Cardiac muscle cell (in vitro differentiated cells and primary cell): Measurements from ENCODE around the gene HSF4. TPM values are rescaled to one million over a fixed set of nuclear protein-coding genes. Genes with fewer than 3 reads are reported as not detected.

ENCODE experiments used
- DNase-seq, 2 donors: peaks; one replicate each; pipeline versions ENCODE4 v3.0.0 to v3.0.0-alpha.2; 2010 to 2017; ENCODE audit warnings: low read depth in 1 of 2, low spot score in 1 of 2
- H3K27ac ChIP-seq: fragments of 200-600 bp; sonication (generic); 2 replicates; pipeline ENCODE4 v1.5.1; 2016
- H3K27me3 ChIP-seq: fragments of 200-600 bp; sonication (generic); 2 replicates; pipeline ENCODE4 v1.6.0; 2016; ENCODE audit warnings: control low read depth
- H3K36me3 ChIP-seq: fragments of 200-600 bp; sonication (generic); 2 replicates; pipeline ENCODE4 v1.5.1; 2016; ENCODE audit warnings: control low read depth
- H3K4me1 ChIP-seq: fragments of 200-600 bp; sonication (generic); 2 replicates; pipeline ENCODE4 v1.8.1; 2017; ENCODE audit warnings: low read depth, mild to moderate bottlenecking, mixed run types
- H3K4me3 ChIP-seq: fragments of 200-600 bp; sonication (generic); 2 replicates; pipeline ENCODE4 v1.5.1; 2016; ENCODE audit warnings: mild to moderate bottlenecking
- H3K9me3 ChIP-seq: fragments of 200-600 bp; sonication (generic); 2 replicates; pipeline ENCODE4 v1.5.1; 2017; ENCODE audit warnings: low read depth, mild to moderate bottlenecking, control low read depth
- CTCF ChIP-seq: IDR thresholded peaks from 2 replicates; pipeline ENCODE4 v1.5.1; 2012; ENCODE audit warnings: low read depth, mild to moderate bottlenecking, low read length
- polyA plus RNA-seq: library from polyadenylated mRNA; unstranded; fragments of >200 nt; fragmentation: Nextera tagmentation; extraction: Ambion mirVana; gene quantifications from 2 replicates; pipeline ENCODE4 v1.2.1, GENCODE V29; 2016
- total RNA-seq: library from RNA; depleted of rRNA; stranded (reverse); fragments of >200 nt; gene quantifications from 2 replicates; pipeline ENCODE4 v1.2.3, GENCODE V29; 2016

The HSF4 gene
- total and polyA plus RNA-seq, 2 experiments from 2014 or later = 1.7 to 7.9 TPM

- Histone ChIP-seq H3K4me3 (peak overlapping the region; percentile 61), H3K4me1 (peaks cover 4% of the 10 kb centered on the region), H3K36me3 (no peaks in the 10 kb centered on the region), H3K27me3 (peaks cover 16% of the 10 kb centered on the region), H3K27ac (no peak overlapping the region), H3K9me3 (no peaks in the 10 kb centered on the region)
- no peak for DNase-seq
- no peak for TF ChIP-seq CTCF
Observed at GRCh38 chr16:67183284-67183626, 18.7 kb downstream of the HSF4 start.

- peak within 1 kb of the TSS; percentile 61 for H3K4me3 ChIP-seq
- peak within 1 kb of the TSS; percentile 97 for H3K27ac ChIP-seq
- peaks cover 10% of the 10 kb centered on the region for H3K27me3 ChIP-seq
- peaks cover 4% of the 10 kb centered on the region for H3K4me1 ChIP-seq
- DNase-seq = peak; percentile 97 to 99
- H3K36me3 ChIP-seq = no peaks in the 10 kb centered on the region
- no peaks in the 10 kb centered on the region for H3K9me3 ChIP-seq
- no peak for TF ChIP-seq CTCF
Observed at GRCh38 chr16:67183627-67184452, 19.3 kb downstream of the HSF4 start, which contains the start of gene MATCAP1. Gene MATCAP1, minus strand, starts transcription at chr16:67183963. Its CDS starts 3,353 bp downstream, at chr16:67180610.

GRCh38 chr16:67184453-67184994, 20.0 kb downstream of the HSF4 start:
- H3K9me3 ChIP-seq = no peaks in the 10 kb centered on the region
- DNase-seq = peak in 1 of 2 donors; percentile 54

GRCh38 chr16:67184995-67185650, 20.6 kb downstream of the HSF4 start:
- H3K4me3 ChIP-seq = no peak overlapping the region
- H3K36me3 ChIP-seq = no peaks in the 10 kb centered on the region
- peak; percentile 87 for TF ChIP-seq CTCF
- peaks cover 7% of the 10 kb centered on the region for H3K27me3 ChIP-seq
- DNase-seq = peak; percentile 95 to 97
- H3K4me1 ChIP-seq = peaks cover 4% of the 10 kb centered on the region
- H3K9me3 ChIP-seq = no peaks in the 10 kb centered on the region
- H3K27ac ChIP-seq = no peak overlapping the region

More at GRCh38 chr16:67184453-67184994, 20.0 kb downstream of the HSF4 start:
- H3K27me3 ChIP-seq = peaks cover 7% of the 10 kb centered on the region
- no peaks in the 10 kb centered on the region for H3K36me3 ChIP-seq
- peak overlapping the region; percentile 61 for H3K4me3 ChIP-seq
- no peak overlapping the region for H3K27ac ChIP-seq
- no peak for TF ChIP-seq CTCF
- peaks cover 4% of the 10 kb centered on the region for H3K4me1 ChIP-seq

GRCh38 chr16:67185651-67186134, 21.1 kb downstream of the HSF4 start:
- DNase-seq = no peak
- TF ChIP-seq CTCF = no peak
- Histone ChIP-seq H3K36me3 (no peaks in the 10 kb centered on the region), H3K27me3 (peaks cover 7% of the 10 kb centered on the region), H3K9me3 (no peaks in the 10 kb centered on the region), H3K4me1 (peaks cover 4% of the 10 kb centered on the region), H3K27ac (no peak overlapping the region), H3K4me3 (no peak overlapping the region)
